ENCODE data around the gene POLR2J.
"Not testable (repeated sequence)": the region's sequence is repeated elsewhere in the genome, so short reads cannot be mapped to it uniquely, and the experiment has no call there.

Gene POLR2J

GRCh38 chr7:102478314-102479208 is at the start of gene POLR2J:
Gene POLR2J (minus strand): TSS chr7:102478922. CDS start chr7:102478860, 62 bp downstream.
- not testable (repeated sequence) for DNase-seq (ENCODE audit: low read depth, low spot score)

- not testable (repeated sequence) for DNase-seq (ENCODE audit: low read depth, low spot score)
Observed at GRCh38 chr7:102527822-102528793, 49.4 kb upstream of the POLR2J start.

- not testable (repeated sequence) for DNase-seq (ENCODE audit: low read depth, low spot score)
Observed at GRCh38 chr7:102527182-102527581, 48.5 kb upstream of the POLR2J start.

- not testable (repeated sequence) for DNase-seq (ENCODE audit: low read depth, low spot score)
Observed at GRCh38 chr7:102524803-102525202, 46.1 kb upstream of the POLR2J start.

GRCh38 chr7:102520797-102521196 is 42.1 kb upstream of the POLR2J start:
- not testable (repeated sequence) for DNase-seq (ENCODE audit: low read depth, low spot score)

GRCh38 chr7:102517550-102518147 is 38.9 kb upstream of the POLR2J start, which contains the start of gene RASA4B:
Gene RASA4B (minus strand): TSS chr7:102517777. CDS start chr7:102517710, 67 bp downstream.
- not testable (repeated sequence) for DNase-seq (ENCODE audit: low read depth, low spot score)

GRCh38 chr7:102516951-102517350 is 38.2 kb upstream of the POLR2J start:
- not testable (repeated sequence) for DNase-seq (ENCODE audit: low read depth, low spot score)

- DNase-seq (ENCODE audit: low read depth, low spot score), result not testable (repeated sequence)
Observed at GRCh38 chr7:102515889-102516288, 37.2 kb upstream of the POLR2J start.

- not testable (repeated sequence) for DNase-seq (ENCODE audit: low read depth, low spot score)
Observed at GRCh38 chr7:102514881-102515721, 36.4 kb upstream of the POLR2J start.

- DNase-seq (ENCODE audit: low read depth, low spot score), result peak; percentile 30
Observed at GRCh38 chr7:102512642-102513221, 34.0 kb upstream of the POLR2J start.

- DNase-seq (ENCODE audit: low read depth, low spot score), result not testable (repeated sequence)
Observed at GRCh38 chr7:102511860-102512522, 33.3 kb upstream of the POLR2J start.

- not testable (repeated sequence) for DNase-seq (ENCODE audit: low read depth, low spot score)
Observed at GRCh38 chr7:102510575-102510974, 31.9 kb upstream of the POLR2J start.

GRCh38 chr7:102507410-102508088 is 28.8 kb upstream of the POLR2J start:
- not testable (repeated sequence) for DNase-seq (ENCODE audit: low read depth, low spot score)

- DNase-seq (ENCODE audit: low read depth, low spot score), result not testable (repeated sequence)
Observed at GRCh38 chr7:102505298-102506185, 26.8 kb upstream of the POLR2J start.

GRCh38 chr7:102503141-102503540 is 24.4 kb upstream of the POLR2J start:
- not testable (repeated sequence) for DNase-seq (ENCODE audit: low read depth, low spot score)

- not testable (repeated sequence) for DNase-seq (ENCODE audit: low read depth, low spot score)
Observed at GRCh38 chr7:102498321-102498720, 19.6 kb upstream of the POLR2J start.

GRCh38 chr7:102497308-102497707 is 18.6 kb upstream of the POLR2J start:
- not testable (repeated sequence) for DNase-seq (ENCODE audit: low read depth, low spot score)

- not testable (repeated sequence) for DNase-seq (ENCODE audit: low read depth, low spot score)
Observed at GRCh38 chr7:102496861-102497260, 18.1 kb upstream of the POLR2J start.
